K562 (cell line): ENCODE results near the gene VEGFA. TPM values are rescaled to one million over a fixed set of nuclear protein-coding genes. Genes with fewer than 3 reads are reported as not detected.

Experiments
- ATAC-seq: fragments of 200-7000 bp; cut with Tn5 transposase; 3 replicates; pipeline ENCODE4 v1.9.1; 2020; ENCODE audit warnings: moderate library complexity
- BruUV-seq: library from RNA; stranded (reverse); fragments of 400-500 nt; replicated peaks from 2 replicates; lab custom pipeline; 2021; lab: Mats Ljungman, UMichigan
- CTCF ChIA-PET: fragments of 300-600 bp; formaldehyde crosslinking; extraction: SDS; loops from one replicate; lab custom pipeline; 2021; ENCODE audit warnings: low intra/inter-chr PET ratio; lab: Yijun Ruan, JAX
- POLR2A ChIA-PET: fragments of 300-600, 350-650 bp; sonication (Branson Sonifier 250); formaldehyde crosslinking; extraction: SDS; loops from one replicate; lab custom pipeline; 2021; ENCODE audit warnings: antibody characterized with exemption, inconsistent platforms; lab: Yijun Ruan, JAX
- DNase-seq, 4 experiments: peaks; one replicate each; pipeline versions ENCODE4 v3.0.0 to v3.0.0-alpha.2; 2011 to 2018; ENCODE audit warnings: low spot score in 3 of 4, mixed read lengths in 3 of 4; ENCODE audit errors: extremely low read depth in 1 of 4
- FAIRE-seq: peaks from 2 replicates; lab custom pipeline; 2011; peaks lifted over from hg19 to GRCh38; lab: Jason Lieb, UNC
- H2AFZ ChIP-seq: 2 replicates; pipeline ENCODE4 v1.6.0; 2011; ENCODE audit warnings: low read depth, low read length, control low read depth, inconsistent platforms
- H3K27ac ChIP-seq: fragments of 200-600 bp; 3 replicates; pipeline ENCODE4 v1.8.0; 2011; ENCODE audit warnings: low read depth, mild to moderate bottlenecking, control low read depth, inconsistent platforms, low read length, moderate library complexity, mixed read lengths; ENCODE audit errors: extremely low read depth
- H3K27me3 ChIP-seq, 2 experiments: fragments of 300-600 bp in 1 of 2; 2 replicates in 1 of 2; 3 replicates in 1 of 2; pipeline versions ENCODE4 v1.6.0 to v1.8.0; 2011; ENCODE audit warnings: inconsistent platforms in 2 of 2, low read length in 2 of 2, mild to moderate bottlenecking in 1 of 2, mixed read lengths in 1 of 2, moderate library complexity in 1 of 2; ENCODE audit not compliant: control insufficient read depth in 2 of 2, insufficient read depth in 2 of 2
- H3K36me3 ChIP-seq: fragments of 300-600 bp; 3 replicates; pipeline ENCODE4 v1.8.0; 2011; ENCODE audit warnings: mild to moderate bottlenecking, low read length, inconsistent platforms; ENCODE audit not compliant: control insufficient read depth, insufficient read depth
- H3K4me1 ChIP-seq, 2 experiments: fragments of 200-600 bp in 1 of 2; replicated peaks in 1 of 2; 2 replicates in 1 of 2; 3 replicates in 1 of 2; pipeline versions ENCODE4 v1.5.1 to v1.8.0; 2011; ENCODE audit warnings: inconsistent platforms in 2 of 2, low read length in 2 of 2, mild to moderate bottlenecking in 1 of 2, mixed read lengths in 1 of 2, moderate library complexity in 1 of 2; ENCODE audit not compliant: control insufficient read depth in 2 of 2, insufficient read depth in 2 of 2
- H3K4me2 ChIP-seq: 2 replicates; pipeline ENCODE4 v1.6.1; 2011; ENCODE audit warnings: low read length, control low read depth, inconsistent platforms, mixed read lengths; ENCODE audit not compliant: insufficient read depth
- H3K4me3 ChIP-seq: fragments of 200-600 bp; sonication (generic), shearing (Covaris generic); 2 replicates; pipeline ENCODE4 v1.5.1; 2016; ENCODE audit warnings: control low read depth, inconsistent platforms
- H3K79me2 ChIP-seq: fragments of 200-600 bp; 3 replicates; pipeline ENCODE4 v1.8.0; 2011; ENCODE audit warnings: low read length, inconsistent platforms; ENCODE audit not compliant: control insufficient read depth, insufficient read depth
- H3K9ac ChIP-seq, 2 experiments: 2 replicates each; pipeline versions ENCODE4 v1.6.0 to v1.6.1; 2011; ENCODE audit warnings: low read depth in 2 of 2, low read length in 2 of 2, control low read depth in 1 of 2, inconsistent platforms in 1 of 2, mild to moderate bottlenecking in 1 of 2, mixed read lengths in 1 of 2; ENCODE audit not compliant: insufficient read depth in 1 of 2
- H3K9me1 ChIP-seq: one replicate; pipeline ENCODE4 v1.6.0; 2011; ENCODE audit warnings: inconsistent platforms, mild to moderate bottlenecking, low read length, moderate library complexity; ENCODE audit not compliant: control insufficient read depth, insufficient read depth
- H3K9me3 ChIP-seq: replicated peaks from 2 replicates; pipeline ENCODE4 v1.5.1; 2011; ENCODE audit warnings: low read depth, low read length, inconsistent platforms; ENCODE audit not compliant: control insufficient read depth, insufficient read depth
- H4K20me1 ChIP-seq: replicated peaks from 2 replicates; pipeline ENCODE4 v1.6.1; 2011; ENCODE audit warnings: low read length, inconsistent platforms, mixed read lengths; ENCODE audit not compliant: control insufficient read depth, insufficient read depth
- CBFB ChIP-seq: sonication (generic); formaldehyde crosslinking; IDR thresholded peaks from 2 replicates; pipeline ENCODE4 v1.4.0; 2020; ENCODE audit warnings: mild to moderate bottlenecking, missing genetic modification reagents
- CEBPG ChIP-seq, 3 experiments: fragments of 200-800 bp in 1 of 3; sonication (Bioruptor generic) in 1 of 3; sonication (generic) in 1 of 3; formaldehyde crosslinking in 1 of 3; IDR thresholded peaks in 2 of 3; conservative IDR thresholded peaks in 1 of 3; 2 replicates each; pipeline versions ENCODE4 v1.6.1 to v1.8.0; 2016 to 2022; ENCODE audit warnings: missing compliant biosample characterization in 2 of 3, missing genetic modification characterization in 2 of 3, mild to moderate bottlenecking in 1 of 3, missing genetic modification reagents in 1 of 3
- CXXC5 ChIP-seq: fragments of 250-450 bp; sonication (Bioruptor Pico); IDR thresholded peaks from 2 replicates; pipeline ENCODE4 v1.8.0; 2022; ENCODE audit warnings: inconsistent platforms, mild to moderate bottlenecking, moderate library complexity
- SNRNP70 ChIP-seq: fragments of 200-400 bp; formaldehyde crosslinking; optimal IDR thresholded peaks from 2 replicates; pipeline ENCODE3; 2017; ENCODE audit warnings: low read depth, low read length
- STAT5A ChIP-seq: IDR thresholded peaks from 2 replicates; pipeline ENCODE4 v1.6.1; 2012; ENCODE audit warnings: low read length, inconsistent platforms, borderline replicate concordance
- TEAD1 ChIP-seq, 2 experiments: fragments of 450-650 bp in 1 of 2; sonication (generic) in 1 of 2; formaldehyde crosslinking; IDR thresholded peaks; 2 replicates each; pipeline versions ENCODE4 v1.4.0 to v1.8.0; 2020 to 2022; ENCODE audit warnings: mild to moderate bottlenecking in 2 of 2, missing genetic modification reagents in 1 of 2
- WGBS: fragments of 100-300 bp; shearing (Covaris generic); methylation state at CpG from one replicate; pipeline ENCODE4 v1.1.6; 2016; ENCODE audit warnings: low coverage, mixed read lengths; ENCODE audit not compliant: insufficient coverage; ENCODE audit errors: missing lambda C conversion rate; 5-methylcytosine and 5-hydroxymethylcytosine counted together
- in situ Hi-C: fragments of 300-500 bp; cut with MboI; formaldehyde crosslinking; loops from 4 replicates; pipeline ENCODE4 v1.15.0; 2018; ENCODE audit warnings: inconsistent platforms, mixed read lengths
- intact Hi-C: fragments of 100-400 bp; cut with micrococcal nuclease; formaldehyde crosslinking; loops from 2 replicates; pipeline ENCODE4 v1.14.2; 2022
- polyA plus RNA-seq, 8 experiments: library from polyadenylated mRNA; depleted of rRNA in 4 of 8; stranded (reverse) in 5 of 8; unstranded in 3 of 8; fragments of >200 nt; fragmentation: Nextera tagmentation in 2 of 8; fragmentation: Illumina TruSeq in 1 of 8; extraction: Ambion mirVana in 2 of 8; extraction: Trizol in 1 of 8; gene quantifications; 2 replicates each; pipeline versions ENCODE4 v1.2.1 to v1.2.3, GENCODE V29; 2011 to 2014; ENCODE audit warnings: inconsistent platforms in 1 of 8, missing spikeins in 1 of 8
- total RNA-seq, 7 experiments: library from RNA; depleted of rRNA in 6 of 7; stranded (reverse); fragments of >200 nt in 6 of 7; fragmentation: Illumina TruSeq in 2 of 7; extraction: Trizol in 2 of 7; gene quantifications; 2 replicates each; pipeline versions ENCODE4 v1.2.1 to v1.2.3, GENCODE V29; 2011 to 2021; ENCODE audit warnings: low replicate concordance in 1 of 7
- TF ChIP-seq, protein P1 (sequence below): conservative IDR thresholded peaks from 2 replicates; pipeline ENCODE4 v1.6.1; 2011; ENCODE audit warnings: low read depth, mild to moderate bottlenecking, low read length; ENCODE audit not compliant: control insufficient read depth
- TF ChIP-seq, protein P2 (sequence below): fragments of 250-450 bp; sonication (Bioruptor Pico); IDR thresholded peaks from 2 replicates; pipeline ENCODE4 v1.9.0; 2021; ENCODE audit warnings: mild to moderate bottlenecking

VEGFA gene
- total and polyA plus RNA-seq, 9 of the 15 experiments (the other 6 are each of a cell fraction or from before 2014, with no cell fraction given): 14.0 to 271 (median 124) TPM

DNA sequence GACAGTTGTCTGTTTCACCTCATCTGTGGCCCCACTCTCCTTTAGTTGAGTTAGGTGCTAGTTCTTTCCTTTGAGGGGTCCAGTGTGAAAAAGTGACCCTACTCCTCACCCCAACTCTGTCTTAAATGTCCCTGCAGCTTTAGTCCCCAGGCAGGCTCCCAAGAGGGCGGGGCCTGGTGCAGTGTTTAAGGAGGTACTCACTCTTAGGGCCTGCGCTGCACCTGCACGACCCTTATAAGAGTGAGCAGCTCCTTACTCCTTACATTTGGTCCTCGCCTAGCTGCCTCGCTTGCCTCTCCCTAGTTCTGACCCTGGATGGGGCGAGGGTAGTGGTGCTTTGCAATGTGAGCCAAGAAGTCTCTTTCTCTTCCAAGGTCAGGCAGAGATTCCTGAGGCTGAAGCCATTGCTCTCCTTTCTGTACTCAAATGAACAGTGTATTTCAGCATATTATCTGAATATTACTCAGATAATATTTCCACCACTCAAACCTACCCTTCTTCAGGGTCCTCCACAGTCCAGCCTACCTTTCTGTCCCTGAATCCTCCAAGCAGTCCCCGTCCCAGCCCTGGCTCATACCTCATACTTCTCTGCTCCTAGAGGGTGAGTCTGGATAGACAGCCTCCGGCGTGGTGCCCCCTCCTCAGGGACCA is 11.9 kb upstream of the VEGFA start:
- H3K79me2 ChIP-seq: no peaks in the 10 kb centered on the region
- no peak overlapping the region for H3K4me2 ChIP-seq
- intact Hi-C loops (loop anchor here (1.0 to 2.0 kb wide), 3 partner anchors 33 to 149 kb away; no protein-coding TSS in a partner anchor), in situ Hi-C loops (no loop called here)
- TF ChIP-seq, protein P1, sequence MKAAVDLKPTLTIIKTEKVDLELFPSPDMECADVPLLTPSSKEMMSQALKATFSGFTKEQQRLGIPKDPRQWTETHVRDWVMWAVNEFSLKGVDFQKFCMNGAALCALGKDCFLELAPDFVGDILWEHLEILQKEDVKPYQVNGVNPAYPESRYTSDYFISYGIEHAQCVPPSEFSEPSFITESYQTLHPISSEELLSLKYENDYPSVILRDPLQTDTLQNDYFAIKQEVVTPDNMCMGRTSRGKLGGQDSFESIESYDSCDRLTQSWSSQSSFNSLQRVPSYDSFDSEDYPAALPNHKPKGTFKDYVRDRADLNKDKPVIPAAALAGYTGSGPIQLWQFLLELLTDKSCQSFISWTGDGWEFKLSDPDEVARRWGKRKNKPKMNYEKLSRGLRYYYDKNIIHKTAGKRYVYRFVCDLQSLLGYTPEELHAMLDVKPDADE: 0 out of 2 replicates have a peak, but pooled peaks have one; percentile 7
- TF ChIP-seq CXXC5 (CRISPR knock-in tag) (0 out of 2 replicates have a peak, but pooled peaks have one; percentile 9), STAT5A (no peak), TEAD1 (CRISPR knock-in tag; IDR thresholded peaks at IDR 0.05) (0 out of 4 replicates have a peak, but pooled peaks of 1 of the 2 experiments have one; percentile 31), CBFB (0 out of 2 replicates have a peak, but pooled peaks have one; percentile 1), SNRNP70 (no peak), CEBPG (CRISPR knock-in tag; IDR thresholded peaks at IDR 0.05) (peak; percentile 23; the same call in 1 of the 2 replicates), CEBPG (tag; conservative IDR thresholded peaks at IDR 0.05 in 1 of 2, IDR thresholded peaks at IDR 0.05 in 1 of 2) (no peak)
- TF ChIP-seq, protein P2, sequence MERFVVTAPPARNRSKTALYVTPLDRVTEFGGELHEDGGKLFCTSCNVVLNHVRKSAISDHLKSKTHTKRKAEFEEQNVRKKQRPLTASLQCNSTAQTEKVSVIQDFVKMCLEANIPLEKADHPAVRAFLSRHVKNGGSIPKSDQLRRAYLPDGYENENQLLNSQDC: no peak
- no peaks in the 10 kb centered on the region for H4K20me1 ChIP-seq
- no peak for DNase-seq
- H3K9me3 ChIP-seq: no peaks in the 10 kb centered on the region
- WGBS: 35% methylated on average over 9 of the region's 9 CpGs
- peak overlapping the region; percentile 27; the same call in 1 of the 2 replicates for H2AFZ ChIP-seq
- ATAC-seq: no peak
- peaks cover 6 to 10% of the 10 kb centered on the region in 2 experiments; a peak in 3 of 5 replicates for H3K4me1 ChIP-seq
- peaks cover 10 to 31% of the 10 kb centered on the region in 2 experiments; a peak in 4 of 5 replicates for H3K27me3 ChIP-seq
- H3K4me3 ChIP-seq: no peak overlapping the region
- ChIA-PET POLR2A (interaction anchor here (0.6 to 1.6 kb wide), 4 partner anchors 11 to 334 kb away, joined by 3 to 6 read pairs (median 4); no protein-coding TSS in a partner anchor), CTCF (interaction anchor here (0.8 to 1.6 kb wide), 3 partner anchors 34 to 150 kb away, joined by 3 to 8 read pairs (median 5); no protein-coding TSS in a partner anchor)
- BruUV-seq: no TSS peak
- no peaks in the 10 kb centered on the region for H3K9me1 ChIP-seq
- H3K27ac ChIP-seq: no peak overlapping the region
- 0 out of 4 replicates have a peak overlapping the region, but pooled peaks of 1 of the 2 experiments have one; percentile 15 for H3K9ac ChIP-seq
- FAIRE-seq: no peak
- no peaks in the 10 kb centered on the region for H3K36me3 ChIP-seq
